B cell (primary cell): Measurements from ENCODE around the gene BCAR3.

Experiments
- CTCF ChIP-seq: fragments of 200-600 bp; IDR thresholded peaks from one replicate; pipeline ENCODE4 v1.8.0; 2022; ENCODE audit warnings: antibody characterized with exemption, mild to moderate bottlenecking
- EZH2 ChIP-seq: IDR thresholded peaks from 2 replicates; pipeline ENCODE4 v1.6.1; 2012; ENCODE audit warnings: borderline replicate concordance, low read depth, mild to moderate bottlenecking, moderate library complexity, low read length; ENCODE audit not compliant: insufficient read depth, poor library complexity, severe bottlenecking

GRCh38 chr1:93597709-93598108 is 83.9 kb downstream of the BCAR3 start:
- TF ChIP-seq CTCF, result no peak
- no peak for TF ChIP-seq EZH2
